SK-N-SH treated with all-trans-retinoic acid at 6 μM for 48 hours (cell line): ENCODE data around the gene DNM1.

Source experiments
- ARNTL ChIP-seq: fragments of 450-650 bp; formaldehyde crosslinking; IDR thresholded peaks from 2 replicates; pipeline ENCODE4 v1.5.0; 2020; ENCODE audit warnings: low read depth, mild to moderate bottlenecking, moderate library complexity, borderline replicate concordance
- TF ChIP-seq, protein P1 (sequence below): fragments of 250-450 bp; sonication (Bioruptor Pico); IDR thresholded peaks from 2 replicates; pipeline ENCODE4 v1.5.0; 2020; ENCODE audit warnings: mild to moderate bottlenecking, moderate library complexity

DNA sequence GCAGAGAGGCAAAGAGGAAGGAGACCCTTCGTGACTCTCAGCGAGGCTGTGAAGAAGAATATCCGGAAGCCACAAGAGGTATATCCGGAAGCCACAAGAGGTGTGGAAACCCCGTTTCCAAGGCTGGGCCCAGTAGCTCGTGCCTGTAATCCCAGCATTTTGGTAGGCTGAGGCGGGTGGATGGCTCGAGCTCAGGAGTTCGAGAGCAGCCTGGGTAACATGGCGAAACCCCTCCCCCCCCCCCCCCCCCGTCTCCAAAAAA, 43.7 kb upstream of the DNM1 start:
- TF ChIP-seq ARNTL (CRISPR knock-in tag), result no peak
- TF ChIP-seq, protein P1, sequence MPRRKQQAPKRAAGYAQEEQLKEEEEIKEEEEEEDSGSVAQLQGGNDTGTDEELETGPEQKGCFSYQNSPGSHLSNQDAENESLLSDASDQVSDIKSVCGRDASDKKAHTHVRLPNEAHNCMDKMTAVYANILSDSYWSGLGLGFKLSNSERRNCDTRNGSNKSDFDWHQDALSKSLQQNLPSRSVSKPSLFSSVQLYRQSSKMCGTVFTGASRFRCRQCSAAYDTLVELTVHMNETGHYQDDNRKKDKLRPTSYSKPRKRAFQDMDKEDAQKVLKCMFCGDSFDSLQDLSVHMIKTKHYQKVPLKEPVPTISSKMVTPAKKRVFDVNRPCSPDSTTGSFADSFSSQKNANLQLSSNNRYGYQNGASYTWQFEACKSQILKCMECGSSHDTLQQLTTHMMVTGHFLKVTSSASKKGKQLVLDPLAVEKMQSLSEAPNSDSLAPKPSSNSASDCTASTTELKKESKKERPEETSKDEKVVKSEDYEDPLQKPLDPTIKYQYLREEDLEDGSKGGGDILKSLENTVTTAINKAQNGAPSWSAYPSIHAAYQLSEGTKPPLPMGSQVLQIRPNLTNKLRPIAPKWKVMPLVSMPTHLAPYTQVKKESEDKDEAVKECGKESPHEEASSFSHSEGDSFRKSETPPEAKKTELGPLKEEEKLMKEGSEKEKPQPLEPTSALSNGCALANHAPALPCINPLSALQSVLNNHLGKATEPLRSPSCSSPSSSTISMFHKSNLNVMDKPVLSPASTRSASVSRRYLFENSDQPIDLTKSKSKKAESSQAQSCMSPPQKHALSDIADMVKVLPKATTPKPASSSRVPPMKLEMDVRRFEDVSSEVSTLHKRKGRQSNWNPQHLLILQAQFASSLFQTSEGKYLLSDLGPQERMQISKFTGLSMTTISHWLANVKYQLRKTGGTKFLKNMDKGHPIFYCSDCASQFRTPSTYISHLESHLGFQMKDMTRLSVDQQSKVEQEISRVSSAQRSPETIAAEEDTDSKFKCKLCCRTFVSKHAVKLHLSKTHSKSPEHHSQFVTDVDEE (CRISPR knock-in tag), result no peak
